Esophagus squamous epithelium (tissue), 5 donors: ENCODE data around the gene SBDS. TPM values are rescaled to one million over a fixed set of nuclear protein-coding genes. Genes with fewer than 3 reads are reported as not detected.

Experiments
- DNase-seq: peaks from one replicate; lab custom pipeline; 2025; lab: John Stamatoyannopoulos, UW
- H3K27ac ChIP-seq, 4 donors: fragments of 200-600 bp; sonication (generic); one replicate each; pipeline ENCODE4 v1.5.1; 2016 to 2019; ENCODE audit warnings: mild to moderate bottlenecking in 1 of 4
- H3K27me3 ChIP-seq, 4 donors: fragments of 200-600 bp; sonication (generic); 1 replicate in 3 of 4; 2 replicates in 1 of 4; pipeline versions ENCODE4 v1.5.1 to v1.6.0; 2017 to 2021; ENCODE audit warnings: antibody characterized with exemption in 1 of 4
- H3K36me3 ChIP-seq, 3 donors: fragments of 200-600 bp; sonication (generic); one replicate each; pipeline ENCODE4 v1.5.1; 2016 to 2019
- H3K4me1 ChIP-seq, 3 donors: fragments of 200-600 bp; sonication (generic); one replicate each; pipeline ENCODE4 v1.5.1; 2017 to 2019
- H3K4me3 ChIP-seq, 4 donors: fragments of 200-600 bp; sonication (generic); 1 replicate in 3 of 4; 2 replicates in 1 of 4; pipeline ENCODE4 v1.5.1; 2016 to 2019; ENCODE audit warnings: mild to moderate bottlenecking in 2 of 4, moderate library complexity in 1 of 4
- H3K9me3 ChIP-seq, 3 donors: fragments of 200-600 bp; sonication (generic); one replicate each; pipeline ENCODE4 v1.5.1; 2016 to 2019
- CTCF ChIP-seq, 6 experiments: fragments of 450-650 bp in 4 of 6; fragments of 200-600 bp in 2 of 6; sonication (generic) in 2 of 6; IDR thresholded peaks; one replicate each; pipeline ENCODE4 v1.5.1; 2016 to 2019; ENCODE audit warnings: antibody characterized with exemption in 6 of 6, mild to moderate bottlenecking in 4 of 6, moderate library complexity in 4 of 6
- POLR2A ChIP-seq, 4 donors: fragments of 450-650 bp; IDR thresholded peaks; one replicate each; pipeline ENCODE4 v1.6.1; 2017; ENCODE audit warnings: antibody characterized with exemption in 4 of 4, mild to moderate bottlenecking in 4 of 4, moderate library complexity in 3 of 4
- WGBS, 2 donors: methylation state at CpG; one replicate each; pipeline ENCODE4 v1.1.5; 2018; 5-methylcytosine and 5-hydroxymethylcytosine counted together
- intact Hi-C: fragments of 100-400 bp; cut with DNase I; formaldehyde crosslinking; loops from one replicate; pipeline ENCODE4 v1.15.0; 2022
- total RNA-seq, 4 donors: library from RNA; depleted of rRNA; stranded (reverse); fragments of >200 nt; gene quantifications; one replicate each; pipeline ENCODE4 v1.1.0, GENCODE V29; 2016
- donor health status: DM: yes; HTN: yes; CAD: no.

SBDS gene
- total RNA-seq, 4 donors from 2014 or later, result 55.8 to 133 (median 98.8) TPM

GRCh38 chr7:66964411-66964810 is 31.0 kb downstream of the SBDS start:
- Histone ChIP-seq H3K4me1 (no peaks in the 10 kb centered on the region), H3K9me3 (no peaks in the 10 kb centered on the region), H3K36me3 (peaks cover 0 to 16% (median 0%) of the 10 kb centered on the region in 3 donors), H3K27ac (no peak overlapping the region), H3K27me3 (no peaks in the 10 kb centered on the region), H3K4me3 (no peak overlapping the region)
- 56 to 65% methylated on average over 4 of the region's 4 CpGs for WGBS, 2 donors
- no peak for TF ChIP-seq POLR2A (IDR thresholded peaks at IDR 0.05)
- TF ChIP-seq CTCF (IDR thresholded peaks at IDR 0.05), result no peak
- DNase-seq, result no peak
- intact Hi-C loops, result no loop called here

GRCh38 chr7:66961096-66961495 is 34.3 kb downstream of the SBDS start:
- WGBS, 2 donors, result 92 to 94% methylated on average over 4 to 5 of the region's 5 CpGs
- intact Hi-C loops, result no loop called here
- H3K27ac ChIP-seq, result no peak overlapping the region
- DNase-seq, result no peak
- H3K36me3 ChIP-seq, result peaks cover 0 to 49% (median 10%) of the 10 kb centered on the region in 3 donors
- H3K4me3 ChIP-seq, result no peak overlapping the region
- no peaks in the 10 kb centered on the region for H3K9me3 ChIP-seq
- no peak for TF ChIP-seq POLR2A (IDR thresholded peaks at IDR 0.05)
- no peak for TF ChIP-seq CTCF (IDR thresholded peaks at IDR 0.05)
- no peaks in the 10 kb centered on the region for H3K4me1 ChIP-seq
- no peaks in the 10 kb centered on the region for H3K27me3 ChIP-seq

GRCh38 chr7:66960192-66960591 is 35.2 kb downstream of the SBDS start:
- whole genome bisulfite sequencing, 2 donors, result 96 to 100% methylated on average over 4 of the region's 4 CpGs
- no peak for TF ChIP-seq CTCF (IDR thresholded peaks at IDR 0.05)
- Histone ChIP-seq H3K27me3 (no peaks in the 10 kb centered on the region), H3K4me1 (no peaks in the 10 kb centered on the region), H3K4me3 (no peak overlapping the region), H3K9me3 (no peaks in the 10 kb centered on the region), H3K27ac (no peak overlapping the region), H3K36me3 (peaks cover 6 to 58% (median 15%) of the 10 kb centered on the region in 3 donors)
- no peak for DNase-seq
- intact Hi-C loops, result no loop called here

GRCh38 chr7:66958538-66959350 is 36.6 kb downstream of the SBDS start:
- no peak overlapping the region for H3K4me3 ChIP-seq
- intact Hi-C loops, result no loop called here
- no peak for TF ChIP-seq POLR2A (IDR thresholded peaks at IDR 0.05)
- H3K36me3 ChIP-seq, result peaks cover 7 to 72% (median 23%) of the 10 kb centered on the region in 3 donors
- H3K9me3 ChIP-seq, result no peaks in the 10 kb centered on the region
- no peak overlapping the region for H3K27ac ChIP-seq
- H3K27me3 ChIP-seq, result no peaks in the 10 kb centered on the region
- 81 to 89% methylated on average over 16 to 17 of the region's 17 CpGs for WGBS, 2 donors
- no peak for DNase-seq
- H3K4me1 ChIP-seq, result no peaks in the 10 kb centered on the region

GRCh38 chr7:66957595-66958290 is 37.6 kb downstream of the SBDS start:
- no peak overlapping the region for H3K27ac ChIP-seq
- H3K36me3 ChIP-seq, result peaks cover 7 to 82% (median 23%) of the 10 kb centered on the region in 3 donors
- intact Hi-C loops, result no loop called here
- WGBS, 2 donors, result 90 to 92% methylated on average over 13 of the region's 13 CpGs
- DNase-seq, result no peak
- H3K4me1 ChIP-seq, result peaks cover 0 to 2% (median under 1%) of the 10 kb centered on the region in 3 donors
- H3K9me3 ChIP-seq, result no peaks in the 10 kb centered on the region
- no peak for TF ChIP-seq POLR2A (IDR thresholded peaks at IDR 0.05)
- TF ChIP-seq CTCF (IDR thresholded peaks at IDR 0.05), result no peak
- H3K27me3 ChIP-seq, result no peaks in the 10 kb centered on the region
- no peak overlapping the region for H3K4me3 ChIP-seq
